Ascending aorta (tissue), 2 donors: ENCODE measurements around the gene DNAJC5. TPM values are rescaled to one million over a fixed set of nuclear protein-coding genes. Genes with fewer than 3 reads are reported as not detected.
"Not testable (repeated sequence)": the region's sequence is repeated elsewhere in the genome, so short reads cannot be mapped to it uniquely, and the experiment has no call there.

Experiments used
- DNase-seq, 2 donors: peaks; one replicate each; pipeline ENCODE4 v3.0.0-alpha.2; 2019; ENCODE audit warnings: low spot score in 2 of 2
- H3K27ac ChIP-seq, 2 donors: fragments of 200-600 bp; sonication (generic); one replicate each; pipeline ENCODE4 v1.5.1; 2016 to 2017; ENCODE audit warnings: mild to moderate bottlenecking in 1 of 2
- H3K27me3 ChIP-seq: fragments of 200-600 bp; sonication (generic); one replicate; pipeline ENCODE4 v1.5.1; 2017
- H3K36me3 ChIP-seq, 2 donors: fragments of 200-600 bp; sonication (generic); one replicate each; pipeline ENCODE4 v1.5.1; 2016
- H3K4me1 ChIP-seq, 2 donors: fragments of 200-600 bp; sonication (generic); one replicate each; pipeline ENCODE4 v1.5.1; 2016 to 2017; ENCODE audit warnings: mild to moderate bottlenecking in 1 of 2
- H3K4me3 ChIP-seq, 2 donors: fragments of 200-600 bp; sonication (generic); one replicate each; pipeline ENCODE4 v1.5.1; 2016 to 2017; ENCODE audit warnings: mild to moderate bottlenecking in 1 of 2
- H3K9me3 ChIP-seq, 2 donors: fragments of 200-600 bp; sonication (generic); one replicate each; pipeline ENCODE4 v1.5.1; 2016
- intact Hi-C: fragments of 100-400 bp; cut with DNase I; formaldehyde crosslinking; loops from one replicate; pipeline ENCODE4 v1.15.1; 2023
- total RNA-seq: library from RNA; depleted of rRNA; stranded (reverse); fragments of >200 nt; gene quantifications from one replicate; pipeline ENCODE4 v1.1.0, GENCODE V29; 2016
- TF ChIP-seq, protein P1 (sequence below), 3 experiments: fragments of 200-600 bp in 2 of 3; fragments of 450-650 bp in 1 of 3; sonication (generic) in 2 of 3; IDR thresholded peaks; one replicate each; pipeline ENCODE4 v1.5.1; 2016 to 2019; ENCODE audit warnings: antibody characterized with exemption in 3 of 3, mild to moderate bottlenecking in 1 of 3, moderate library complexity in 1 of 3

Gene DNAJC5
- total RNA-seq, 1 donor from 2014 or later, result 42.9 TPM

GRCh38 chr20:63908008-63908682, 13.2 kb downstream of the DNAJC5 start:
- H3K9me3 ChIP-seq, result no peaks in the 10 kb centered on the region
- no peaks in the 10 kb centered on the region for H3K36me3 ChIP-seq
- H3K4me1 ChIP-seq, result peaks cover 0 to 6% of the 10 kb centered on the region in 2 donors
- intact Hi-C loops, result loop anchor here (5.0 kb wide), 1 partner anchor 64 kb away; no protein-coding TSS in a partner anchor
- no peak overlapping the region for H3K27ac ChIP-seq
- H3K4me3 ChIP-seq, result no peak overlapping the region
- no peaks in the 10 kb centered on the region for H3K27me3 ChIP-seq
- TF ChIP-seq, protein P1, sequence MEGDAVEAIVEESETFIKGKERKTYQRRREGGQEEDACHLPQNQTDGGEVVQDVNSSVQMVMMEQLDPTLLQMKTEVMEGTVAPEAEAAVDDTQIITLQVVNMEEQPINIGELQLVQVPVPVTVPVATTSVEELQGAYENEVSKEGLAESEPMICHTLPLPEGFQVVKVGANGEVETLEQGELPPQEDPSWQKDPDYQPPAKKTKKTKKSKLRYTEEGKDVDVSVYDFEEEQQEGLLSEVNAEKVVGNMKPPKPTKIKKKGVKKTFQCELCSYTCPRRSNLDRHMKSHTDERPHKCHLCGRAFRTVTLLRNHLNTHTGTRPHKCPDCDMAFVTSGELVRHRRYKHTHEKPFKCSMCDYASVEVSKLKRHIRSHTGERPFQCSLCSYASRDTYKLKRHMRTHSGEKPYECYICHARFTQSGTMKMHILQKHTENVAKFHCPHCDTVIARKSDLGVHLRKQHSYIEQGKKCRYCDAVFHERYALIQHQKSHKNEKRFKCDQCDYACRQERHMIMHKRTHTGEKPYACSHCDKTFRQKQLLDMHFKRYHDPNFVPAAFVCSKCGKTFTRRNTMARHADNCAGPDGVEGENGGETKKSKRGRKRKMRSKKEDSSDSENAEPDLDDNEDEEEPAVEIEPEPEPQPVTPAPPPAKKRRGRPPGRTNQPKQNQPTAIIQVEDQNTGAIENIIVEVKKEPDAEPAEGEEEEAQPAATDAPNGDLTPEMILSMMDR (IDR thresholded peaks at IDR 0.05), result no peak
- no peak for DNase-seq

- intact Hi-C loops, result no loop called here
- Histone ChIP-seq H3K27ac (peak overlapping the region in 1 of 2 donors; percentile 4), H3K36me3 (peaks cover 0 to 2% of the 10 kb centered on the region in 2 donors), H3K4me3 (no peak overlapping the region), H3K27me3 (no peaks in the 10 kb centered on the region), H3K9me3 (no peaks in the 10 kb centered on the region), H3K4me1 (peaks cover 0 to 6% of the 10 kb centered on the region in 2 donors)
- TF ChIP-seq, protein P1 (IDR thresholded peaks at IDR 0.05), result no peak
- DNase-seq, result peak in 1 of 2 donors; percentile 69
These were observed 16.2 kb downstream of the DNAJC5 start for GRCh38 chr20:63911176-63911575.

- intact Hi-C loops, result no loop called here
- TF ChIP-seq, protein P1 (IDR thresholded peaks at IDR 0.05), result no peak
- no peak overlapping the region for H3K27ac ChIP-seq
These were observed 18.8 kb downstream of the DNAJC5 start for GRCh38 chr20:63913768-63914167.

DNA sequence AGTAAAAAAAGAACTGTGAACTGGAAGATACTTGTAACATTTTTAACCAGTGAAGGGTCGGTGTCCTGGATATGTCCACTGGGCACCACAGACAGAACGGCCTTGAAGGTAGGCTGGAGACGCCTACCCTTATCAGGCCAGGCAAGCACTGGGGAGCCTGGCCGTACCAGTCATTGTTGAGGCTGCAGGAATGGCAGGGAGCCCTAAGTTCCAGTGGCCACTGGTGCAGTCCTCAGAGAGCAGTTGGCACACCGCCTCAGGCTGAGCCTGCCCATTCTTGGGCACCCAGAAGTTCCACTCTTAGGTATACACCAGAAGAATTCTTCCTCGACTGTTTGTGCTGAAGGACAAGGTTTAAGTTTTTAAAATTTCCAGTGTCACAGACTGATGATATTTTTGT, 20.5 kb downstream of the DNAJC5 start:
- DNase-seq, result no peak
- Histone ChIP-seq H3K27me3 (no peaks in the 10 kb centered on the region), H3K27ac (no peak overlapping the region), H3K36me3 (peaks cover 0 to 5% of the 10 kb centered on the region in 2 donors), H3K4me3 (no peak overlapping the region), H3K4me1 (peaks cover 0 to 6% of the 10 kb centered on the region in 2 donors), H3K9me3 (no peaks in the 10 kb centered on the region)
- TF ChIP-seq, protein P1 (IDR thresholded peaks at IDR 0.05), result no peak
- intact Hi-C loops, result no loop called here

More at GRCh38 chr20:63913768-63914167, 18.8 kb downstream of the DNAJC5 start:
- H3K27me3 ChIP-seq, result no peaks in the 10 kb centered on the region
- peaks cover 0 to 6% of the 10 kb centered on the region in 2 donors for H3K4me1 ChIP-seq
- H3K9me3 ChIP-seq, result no peaks in the 10 kb centered on the region
- peaks cover 0 to 5% of the 10 kb centered on the region in 2 donors for H3K36me3 ChIP-seq
- no peak overlapping the region for H3K4me3 ChIP-seq
- no peak for DNase-seq

DNA sequence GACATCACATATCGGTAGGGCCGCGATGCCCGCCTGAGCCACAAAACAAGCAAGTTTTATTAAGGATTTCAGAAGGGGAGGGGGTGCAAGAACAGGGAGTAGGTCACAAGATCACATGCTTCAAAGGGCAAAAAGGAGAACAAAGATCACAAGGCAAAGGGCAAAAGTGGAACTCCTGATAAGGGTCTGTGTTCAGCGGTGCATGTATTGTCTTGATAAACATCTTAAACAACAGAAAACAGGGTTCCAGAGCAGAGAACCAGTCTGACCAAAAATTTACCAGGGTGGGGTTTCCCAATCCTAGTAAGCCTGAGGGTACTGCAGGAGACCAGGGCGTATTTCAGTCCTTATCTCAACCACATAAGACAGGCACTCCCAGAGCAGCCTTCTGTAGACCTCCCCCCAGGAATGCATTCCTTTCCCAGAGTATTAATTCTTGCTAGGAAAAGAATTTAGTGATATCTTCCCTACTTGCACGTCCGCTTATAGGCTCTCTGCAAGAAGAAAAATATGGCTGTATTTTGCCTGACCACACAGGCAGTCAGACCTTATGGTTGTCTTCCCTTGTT, 21.5 kb downstream of the DNAJC5 start:
- H3K27me3 ChIP-seq, H3K27ac ChIP-seq, H3K4me3 ChIP-seq, H3K36me3 ChIP-seq, H3K4me1 ChIP-seq, H3K9me3 ChIP-seq, intact Hi-C loops, DNase-seq: not testable (repeated sequence)

DNA sequence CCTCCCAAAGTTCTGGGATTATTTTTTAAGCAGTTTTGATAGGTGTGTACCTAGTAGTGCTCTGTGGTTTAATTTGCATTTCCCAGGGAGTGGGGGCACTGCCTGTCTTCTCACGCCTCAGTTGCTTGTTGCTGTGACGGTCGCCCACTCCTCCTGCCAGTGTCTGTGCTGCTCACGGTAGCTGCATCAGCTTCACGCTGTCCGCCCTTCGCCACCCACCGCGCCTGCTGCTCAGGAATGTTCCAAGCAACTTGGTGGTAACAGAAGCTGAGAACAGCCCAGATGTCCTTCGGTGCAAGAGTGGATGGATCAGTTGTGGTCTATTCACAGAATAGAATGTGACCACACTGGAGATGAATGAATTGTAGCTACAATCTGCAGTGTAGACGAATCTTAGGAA, 22.9 kb downstream of the DNAJC5 start:
- H3K9me3 ChIP-seq, result no peaks in the 10 kb centered on the region
- H3K27ac ChIP-seq, result no peak overlapping the region
- no peaks in the 10 kb centered on the region for H3K27me3 ChIP-seq
- TF ChIP-seq, protein P1 (IDR thresholded peaks at IDR 0.05), result no peak
- DNase-seq, result no peak
- intact Hi-C loops, result no loop called here
- no peaks in the 10 kb centered on the region for H3K4me1 ChIP-seq
- H3K4me3 ChIP-seq, result no peak overlapping the region
- peaks cover 0 to 8% of the 10 kb centered on the region in 2 donors for H3K36me3 ChIP-seq
